Measurements from ENCODE around the gene SDK2.

Gene SDK2

GRCh38 chr17:73506470-73507435 lies 137.5 kb downstream of the SDK2 start:
- DNase-seq (ENCODE audit: low read depth in 2 of 2) = no peak

DNA sequence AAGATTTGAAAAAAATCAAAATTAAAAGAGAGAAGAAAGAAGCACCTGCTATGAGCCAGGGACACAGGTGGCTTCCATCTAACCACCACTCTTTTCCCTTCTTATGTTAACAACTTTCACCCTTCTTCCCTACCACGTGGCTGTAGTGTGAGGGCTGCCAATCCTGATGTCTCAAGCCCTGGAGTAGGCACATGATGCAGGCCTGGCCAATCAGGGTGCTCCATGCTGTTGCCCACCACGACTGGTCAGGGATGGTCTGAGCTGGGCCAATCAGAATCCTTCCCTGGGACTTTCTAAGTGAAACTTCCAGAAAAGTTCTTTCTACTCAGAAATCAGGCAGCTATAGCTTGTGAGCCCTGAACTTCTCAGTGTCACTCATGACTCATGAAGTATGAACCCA lies 140.7 kb downstream of the SDK2 start:
- DNase-seq (ENCODE audit: low read depth in 2 of 2) = no peak

DNA sequence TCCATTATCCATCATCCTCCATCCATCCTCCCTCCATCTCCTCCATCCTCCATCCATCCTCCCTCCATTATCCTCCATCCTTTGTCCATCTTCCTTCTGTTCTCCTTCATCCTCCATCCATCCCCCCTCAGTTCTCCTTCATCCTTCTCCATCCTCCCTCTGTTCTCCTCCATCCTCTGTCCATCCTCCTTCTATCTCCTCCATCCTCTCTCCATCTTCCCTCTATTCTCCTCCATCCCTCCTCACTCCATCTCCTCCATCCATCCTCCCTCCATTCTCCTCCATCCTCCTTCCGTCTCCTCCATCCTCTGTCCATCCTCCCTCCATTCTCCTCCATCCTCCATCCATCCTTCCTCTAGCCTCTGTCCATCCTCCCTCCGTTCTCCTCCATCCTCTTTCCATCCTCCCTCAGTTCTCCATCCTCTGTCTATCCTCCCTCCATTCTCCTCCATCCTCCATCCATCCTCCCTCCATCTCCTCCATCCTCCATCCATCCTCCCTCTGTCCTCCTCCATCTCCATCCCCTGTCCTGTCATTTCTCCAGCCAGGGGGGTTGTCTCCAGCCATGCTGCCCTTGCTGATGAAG lies 143.7 kb downstream of the SDK2 start:
- DNase-seq (ENCODE audit: low read depth in 2 of 2) = no peak

- DNase-seq (ENCODE audit: low read depth in 2 of 2) = no peak
Measured at GRCh38 chr17:73498886-73499554, 145.2 kb downstream of the SDK2 start.

DNA sequence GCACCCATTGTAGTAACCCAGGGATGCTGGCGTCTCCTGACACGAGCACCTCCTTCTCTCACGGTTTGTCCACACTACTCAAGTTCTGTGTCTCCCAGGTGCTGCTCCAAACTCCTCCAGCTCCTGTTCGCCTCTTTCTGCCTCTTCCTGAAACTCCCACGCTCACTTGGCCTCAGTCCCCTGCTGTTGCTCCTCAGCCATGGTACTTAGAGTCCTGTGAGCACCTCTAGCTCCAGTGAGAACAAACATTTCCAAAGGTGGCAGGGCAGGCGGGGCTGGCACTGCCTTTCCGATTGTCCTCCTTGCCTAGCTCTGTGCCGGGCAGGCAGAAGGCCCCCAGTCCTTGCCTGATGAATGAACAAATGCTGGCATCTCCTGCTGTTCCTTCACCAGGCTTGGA lies 146.1 kb downstream of the SDK2 start:
- no peak for DNase-seq (ENCODE audit: low read depth in 2 of 2)

GRCh38 chr17:73497721-73498120 lies 146.5 kb downstream of the SDK2 start:
- DNase-seq (ENCODE audit: low read depth in 2 of 2) = no peak

DNA sequence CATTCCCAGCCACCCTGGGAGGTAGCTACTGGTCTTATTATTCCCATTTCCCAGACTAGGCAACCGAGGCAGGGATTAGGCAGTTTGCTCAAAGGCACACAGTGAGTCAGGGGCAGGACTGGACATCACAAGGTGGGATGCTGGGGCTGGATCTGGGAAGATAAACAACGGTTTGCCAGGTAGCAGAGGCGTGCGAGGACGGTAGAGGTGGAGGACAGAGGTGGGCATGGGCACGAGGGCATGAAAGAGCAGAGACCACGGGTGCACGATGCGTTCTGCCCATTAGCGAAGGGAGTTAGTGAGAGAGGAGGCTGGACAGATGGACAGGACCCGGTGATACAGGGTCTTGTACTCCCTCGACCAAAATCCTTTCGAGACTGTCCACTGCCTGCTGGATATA lies 148.0 kb downstream of the SDK2 start:
- DNase-seq (ENCODE audit: low read depth in 2 of 2) = no peak

GRCh38 chr17:73495641-73496040 lies 148.6 kb downstream of the SDK2 start:
- no peak for DNase-seq (ENCODE audit: low read depth in 2 of 2)

GRCh38 chr17:73494950-73495349 lies 149.3 kb downstream of the SDK2 start:
- DNase-seq (ENCODE audit: low read depth in 2 of 2) = no peak

- no peak for DNase-seq (ENCODE audit: low read depth in 2 of 2)
Measured at GRCh38 chr17:73493956-73494926, 150.0 kb downstream of the SDK2 start.

GRCh38 chr17:73492821-73493814 lies 151.1 kb downstream of the SDK2 start:
- DNase-seq (ENCODE audit: low read depth in 2 of 2) = no peak

DNA sequence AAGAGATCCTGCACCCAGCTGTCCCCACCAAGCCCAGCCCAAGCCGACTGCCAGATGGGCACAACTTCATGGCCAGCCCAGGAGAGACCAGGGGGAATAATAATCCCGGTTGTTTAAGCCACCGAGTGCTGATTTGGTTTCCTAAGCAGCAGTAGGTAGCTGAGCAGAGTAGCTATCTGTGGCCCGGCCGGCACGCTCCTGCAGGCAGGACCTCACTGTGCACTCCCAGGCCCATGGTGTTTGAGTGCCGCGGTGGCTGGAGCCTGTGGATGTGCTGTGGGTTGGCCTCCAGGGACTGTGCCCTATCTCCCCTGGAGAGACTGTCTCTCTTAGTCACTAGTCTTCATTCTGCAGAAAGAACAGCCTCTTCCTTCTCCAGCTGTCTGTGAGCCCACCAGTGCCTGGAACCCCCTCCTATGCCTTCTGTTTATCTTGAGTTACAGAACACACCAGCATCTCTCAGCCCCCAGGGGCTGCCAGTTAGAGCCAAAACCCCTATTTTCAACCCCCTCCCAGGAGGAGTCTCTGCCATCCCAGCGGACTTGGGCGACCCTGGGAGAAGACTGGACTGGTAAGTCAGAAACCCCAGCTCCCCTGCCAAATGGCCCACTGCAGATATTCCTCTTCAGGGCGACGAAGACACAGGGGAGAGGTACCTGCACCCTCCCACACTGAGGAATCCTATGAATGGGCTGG lies 152.0 kb downstream of the SDK2 start:
- no peak for DNase-seq (ENCODE audit: low read depth in 2 of 2)

DNA sequence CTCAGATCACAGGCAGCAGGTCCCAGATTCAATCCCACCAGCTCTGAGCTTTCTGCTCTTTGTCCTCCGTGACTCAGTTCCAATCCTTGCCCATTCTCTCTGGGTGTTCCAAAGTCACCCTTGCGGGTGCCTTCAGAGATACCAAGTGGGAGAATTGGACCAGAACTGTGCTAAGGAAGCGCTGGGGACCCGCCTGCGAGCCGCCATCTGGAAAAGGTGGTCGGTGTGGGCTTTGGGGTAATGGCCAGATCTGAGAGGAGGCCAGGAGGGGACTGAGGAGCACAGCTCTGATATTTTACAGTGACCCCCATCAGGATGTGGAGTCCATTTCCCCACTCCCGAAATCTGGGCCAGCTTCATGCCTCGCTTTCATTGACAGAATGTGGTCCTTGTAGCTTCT lies 152.6 kb downstream of the SDK2 start:
- no peak for DNase-seq (ENCODE audit: low read depth in 2 of 2)

- DNase-seq (ENCODE audit: low read depth in 2 of 2) = no peak
Measured at GRCh38 chr17:73490851-73491250, 153.4 kb downstream of the SDK2 start.

GRCh38 chr17:73489991-73490390 lies 154.3 kb downstream of the SDK2 start:
- DNase-seq (ENCODE audit: low read depth in 2 of 2) = no peak

GRCh38 chr17:73489333-73489732 lies 154.9 kb downstream of the SDK2 start:
- DNase-seq (ENCODE audit: low read depth in 2 of 2) = no peak

DNA sequence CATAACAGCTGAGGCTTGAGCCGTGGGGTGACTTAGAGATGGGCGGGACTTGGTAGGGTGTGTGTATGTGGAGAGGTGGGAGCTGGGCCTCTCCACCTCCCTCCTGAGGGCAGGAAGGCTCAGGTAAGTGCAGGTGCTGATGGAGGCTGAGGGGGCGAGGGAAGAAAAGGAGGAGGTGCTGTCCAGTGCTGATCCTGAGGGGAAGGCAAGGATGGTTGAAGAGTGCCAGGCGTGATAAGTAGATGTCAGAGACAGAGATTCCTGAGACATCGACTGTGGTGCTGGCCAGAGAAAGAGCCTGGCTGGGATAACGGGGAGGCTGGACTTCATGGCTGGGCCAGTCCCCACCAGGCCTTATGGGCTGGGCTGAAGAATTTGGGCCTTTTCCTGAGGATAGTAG lies 159.1 kb downstream of the SDK2 start:
- no peak for DNase-seq (ENCODE audit: low read depth in 2 of 2)

DNA sequence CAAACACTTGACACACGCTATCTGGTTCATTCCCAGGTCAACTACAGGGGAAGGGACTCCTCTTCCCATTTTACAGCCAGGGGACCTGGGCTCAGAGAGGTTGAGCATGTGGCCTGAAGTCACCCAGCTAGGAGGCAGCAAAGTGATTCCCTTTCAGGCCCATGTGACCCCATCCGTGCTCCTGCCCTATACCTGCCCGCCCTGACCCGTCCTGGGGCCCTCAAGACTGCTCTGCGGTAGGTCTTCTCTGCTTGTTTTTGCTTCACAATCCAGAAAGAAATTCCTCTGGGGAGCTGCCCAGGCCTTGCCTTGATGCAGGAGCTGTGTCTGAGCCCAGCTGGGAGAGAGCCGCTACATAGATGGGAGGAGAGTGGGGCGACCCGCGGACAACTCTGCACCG lies 161.4 kb downstream of the SDK2 start:
- DNase-seq (ENCODE audit: low read depth in 2 of 2) = no peak

DNA sequence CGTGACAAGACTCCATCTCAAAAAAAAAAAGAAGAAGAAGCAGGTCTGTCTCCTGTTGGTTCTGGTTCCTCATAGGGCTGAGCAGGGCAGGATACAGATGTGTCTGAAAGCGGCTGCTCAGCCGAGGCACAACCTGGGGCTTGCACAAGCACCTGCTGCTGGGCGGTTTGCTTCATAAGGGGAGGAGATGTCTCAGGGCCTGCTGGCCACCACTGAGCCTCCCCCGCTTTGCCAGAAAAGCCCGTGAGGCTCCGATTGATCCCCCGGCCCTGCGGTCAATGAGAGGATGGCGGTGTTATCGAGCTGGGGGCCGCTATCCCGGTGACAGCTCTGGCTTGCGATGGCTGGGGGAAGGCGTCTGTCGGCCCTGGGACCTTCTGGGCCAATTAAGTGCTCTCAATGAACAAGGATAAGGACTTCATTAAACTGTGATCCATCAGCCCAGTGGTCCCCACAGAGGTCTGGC lies 162.0 kb downstream of the SDK2 start:
- DNase-seq (ENCODE audit: low read depth in 2 of 2) = no peak

- no peak for DNase-seq (ENCODE audit: low read depth in 2 of 2)
Measured at GRCh38 chr17:73481676-73482075, 162.6 kb downstream of the SDK2 start.

Measured in stimulated activated CD8-positive, alpha-beta memory T cell treated with anti-CD3 and anti-CD28 coated beads, Interleukin-2, amount 100 ng/mL, for 48 hours (primary cell).